HG03066 (cell line): Measurements from ENCODE around the gene DYNLL2.
"Not testable (repeated sequence)": the region's sequence is repeated elsewhere in the genome, so short reads cannot be mapped to it uniquely, and the experiment has no call there.

Experiments used
- ATAC-seq: cut with Tn5 transposase; IDR thresholded peaks from one replicate; pipeline ENCODE4 v1.9.1; 2021; ENCODE audit warnings: low read depth; ENCODE audit not compliant: unreplicated experiment

DYNLL2 gene

GRCh38 chr17:58082870-58083490 lies at the start of gene DYNLL2:
TSS of gene DYNLL2 (plus strand) at chr17:58083419. CDS start at chr17:58087091, 3,672 bp downstream.
- ATAC-seq, result peak; percentile 61

- no peak for ATAC-seq
Observed at GRCh38 chr17:58039975-58040374, 43.2 kb upstream of the DYNLL2 start.

- no peak for ATAC-seq
Observed at GRCh38 chr17:58040386-58040785, 42.8 kb upstream of the DYNLL2 start.

GRCh38 chr17:58041161-58041560 lies 42.1 kb upstream of the DYNLL2 start:
- ATAC-seq, result no peak

GRCh38 chr17:58043221-58044181 lies 39.7 kb upstream of the DYNLL2 start:
- ATAC-seq, result no peak

GRCh38 chr17:58044256-58044655 lies 39.0 kb upstream of the DYNLL2 start:
- ATAC-seq, result not testable (repeated sequence)

- no peak for ATAC-seq
Observed at GRCh38 chr17:58046239-58047094, 36.8 kb upstream of the DYNLL2 start.

GRCh38 chr17:58047376-58048150 lies 35.7 kb upstream of the DYNLL2 start:
- no peak for ATAC-seq

GRCh38 chr17:58049533-58049932 lies 33.7 kb upstream of the DYNLL2 start:
- ATAC-seq, result no peak

GRCh38 chr17:58050966-58051365 lies 32.3 kb upstream of the DYNLL2 start:
- ATAC-seq, result no peak

- ATAC-seq, result no peak
Observed at GRCh38 chr17:58051468-58051867, 31.8 kb upstream of the DYNLL2 start.

- no peak for ATAC-seq
Observed at GRCh38 chr17:58052407-58052806, 30.8 kb upstream of the DYNLL2 start.

- no peak for ATAC-seq
Observed at GRCh38 chr17:58052945-58053715, 30.1 kb upstream of the DYNLL2 start.

- ATAC-seq, result no peak
Observed at GRCh38 chr17:58054641-58055040, 28.6 kb upstream of the DYNLL2 start.

GRCh38 chr17:58056476-58056875 lies 26.7 kb upstream of the DYNLL2 start:
- no peak for ATAC-seq

- ATAC-seq, result no peak
Observed at GRCh38 chr17:58059141-58059540, 24.1 kb upstream of the DYNLL2 start.

GRCh38 chr17:58060596-58061191 lies 22.5 kb upstream of the DYNLL2 start:
- ATAC-seq, result no peak

- no peak for ATAC-seq
Observed at GRCh38 chr17:58061672-58062071, 21.5 kb upstream of the DYNLL2 start.

GRCh38 chr17:58065238-58065637 lies 18.0 kb upstream of the DYNLL2 start:
- no peak for ATAC-seq
